NCI-H1436 (cell line): ENCODE results near the gene NF1.
A peak's percentile ranks its signal among the peaks of the same experiment; 100 is the strongest.
"Not testable (repeated sequence)": the region's sequence is repeated elsewhere in the genome, so short reads cannot be mapped to it uniquely, and the experiment has no call there.

Experiments used
- DNase-seq: peaks from one replicate; lab custom pipeline; 2025; lab: John Stamatoyannopoulos, UW

NF1 gene

DNA sequence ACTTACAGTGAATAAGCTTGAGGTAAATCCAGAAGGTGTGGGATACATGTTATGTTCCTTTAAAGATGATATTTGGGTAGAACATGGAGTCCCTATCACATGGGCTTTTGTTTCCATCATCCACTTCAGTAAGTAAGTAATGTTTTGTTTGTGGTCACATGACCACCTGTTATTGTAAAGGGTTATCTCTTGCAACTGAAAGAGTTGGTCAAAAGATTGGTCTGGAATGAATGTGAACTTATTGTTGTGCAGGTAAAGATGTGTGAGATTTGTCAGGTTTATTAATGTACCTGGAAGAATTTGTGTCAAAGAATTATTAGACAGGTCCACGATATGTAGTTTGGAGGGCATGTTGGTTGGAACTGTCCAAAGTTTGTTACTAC is 200.7 kb downstream of the NF1 start:
- no peak for DNase-seq

DNA sequence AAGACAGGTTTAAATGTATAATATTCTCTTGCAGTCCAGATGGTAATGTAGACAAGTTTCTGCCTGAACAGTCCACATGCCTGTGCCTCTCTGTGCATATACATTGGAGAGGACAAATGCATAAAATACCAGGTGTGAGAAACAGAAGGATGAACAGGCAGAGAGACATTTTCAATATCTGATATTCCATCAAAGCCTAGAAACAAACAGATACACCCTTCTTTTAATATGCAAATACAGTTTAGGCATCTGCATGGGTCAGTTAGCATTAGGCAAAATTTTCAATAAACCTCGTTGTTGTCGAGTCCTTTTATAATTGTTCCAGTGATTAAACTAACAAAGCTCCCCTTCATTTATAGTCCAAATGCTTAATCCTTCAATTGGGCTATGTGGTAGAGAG is 201.4 kb downstream of the NF1 start:
- DNase-seq = no peak

DNA sequence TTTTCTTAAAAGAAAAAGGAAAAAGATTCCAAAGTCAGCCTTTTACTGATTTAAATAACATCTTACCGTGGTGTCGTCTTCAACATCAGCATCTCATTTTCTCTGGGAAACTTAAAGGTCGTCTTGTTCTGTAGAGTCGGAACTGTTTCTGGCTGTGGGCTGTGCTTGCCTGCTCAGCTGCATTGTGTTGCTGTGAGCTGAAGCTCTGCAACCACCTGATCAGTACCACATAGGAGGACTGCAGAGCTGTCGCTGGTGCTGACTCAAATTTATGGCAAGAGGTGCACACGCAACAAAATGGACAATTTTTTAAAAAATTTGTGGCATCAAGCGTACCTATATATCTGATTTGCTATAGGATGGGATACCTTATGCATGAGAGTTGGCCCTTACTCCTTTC is 202.3 kb downstream of the NF1 start, which contains the start of gene OMG:
Gene OMG, minus strand, starts transcription at position 150 of the 400 bp plus-strand sequence. CDS start 908 bp downstream, outside the sequence.
- DNase-seq = no peak

DNA sequence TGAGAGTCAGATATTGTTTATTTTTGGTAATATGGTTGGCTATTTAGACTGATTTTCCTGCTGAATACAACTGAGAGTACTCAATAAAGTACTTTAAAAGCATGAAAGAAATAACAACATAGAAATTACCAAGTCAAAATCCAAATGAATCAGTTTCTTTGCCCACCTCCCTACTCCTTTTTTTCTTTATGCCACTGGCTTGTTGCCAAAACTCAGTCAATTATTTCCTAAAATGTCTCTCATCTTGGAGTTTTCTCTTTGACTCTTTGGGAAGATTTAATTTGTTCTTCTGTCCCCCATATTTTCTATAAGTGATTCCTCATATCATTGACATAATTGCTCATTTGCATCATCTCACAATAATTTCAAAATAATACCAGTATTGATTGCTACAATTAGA is 204.8 kb downstream of the NF1 start:
- no peak for DNase-seq

DNA sequence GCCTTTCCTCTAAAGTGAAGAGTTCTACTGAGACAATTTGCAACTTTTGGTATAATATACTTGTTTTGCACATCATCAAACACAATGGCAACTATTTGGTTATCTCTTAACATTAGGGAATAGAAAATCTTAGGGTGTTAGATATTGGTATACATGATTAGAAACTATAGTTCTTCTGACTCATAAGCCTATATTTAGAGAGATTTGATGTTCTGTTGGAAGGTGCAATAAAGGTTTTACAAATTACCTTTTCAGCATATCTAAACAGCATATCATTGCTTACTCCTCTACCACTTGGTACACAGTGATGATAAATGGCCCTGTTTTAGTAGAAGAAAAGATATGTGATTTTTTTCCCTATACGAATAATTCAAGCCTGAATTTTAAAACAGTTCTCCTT is 212.9 kb downstream of the NF1 start:
- DNase-seq = no peak

DNA sequence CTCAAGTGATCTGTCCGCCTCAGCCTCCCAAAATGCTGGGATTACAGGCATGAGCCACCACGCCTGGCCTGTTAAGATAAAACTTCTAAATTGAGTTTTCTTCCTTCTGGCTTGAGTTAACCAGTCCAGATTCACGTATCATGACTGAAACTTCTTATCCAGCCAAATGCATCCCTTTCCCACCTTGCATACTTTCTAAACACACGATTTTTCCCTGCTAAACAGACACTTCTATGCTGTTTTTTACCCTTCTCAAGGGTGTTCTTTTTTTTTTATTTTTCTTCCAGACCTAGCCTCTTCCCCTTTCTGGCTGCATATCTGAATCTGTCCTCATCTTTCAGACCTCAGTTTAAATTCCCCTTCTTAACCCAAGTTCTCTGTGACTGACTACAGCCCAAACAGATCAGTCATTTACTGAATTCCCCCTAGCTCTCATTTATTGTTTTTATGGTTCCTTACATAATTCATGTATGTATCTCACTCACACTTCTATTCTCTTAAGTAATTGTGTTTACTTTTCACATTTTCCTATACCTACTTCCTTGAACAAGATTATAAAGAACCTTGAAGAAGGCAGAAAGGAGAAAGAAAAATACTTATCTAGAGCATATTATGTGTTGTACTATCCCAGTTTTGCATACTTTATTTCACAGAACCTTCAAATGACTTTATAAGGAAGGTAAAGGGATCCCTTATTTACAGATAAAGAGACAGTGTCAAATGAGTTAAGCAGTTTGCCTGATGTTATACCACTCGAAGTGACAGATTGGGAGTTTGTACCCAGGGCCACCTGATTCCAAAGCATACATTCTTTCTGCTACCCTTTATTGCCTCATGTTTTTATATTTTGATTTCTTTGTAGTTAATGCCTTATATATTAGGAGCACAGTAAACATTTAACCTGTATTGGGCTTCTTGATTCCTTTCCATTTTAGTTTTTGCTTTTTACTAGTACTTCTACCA is 213.9 kb downstream of the NF1 start:
- no peak for DNase-seq

DNA sequence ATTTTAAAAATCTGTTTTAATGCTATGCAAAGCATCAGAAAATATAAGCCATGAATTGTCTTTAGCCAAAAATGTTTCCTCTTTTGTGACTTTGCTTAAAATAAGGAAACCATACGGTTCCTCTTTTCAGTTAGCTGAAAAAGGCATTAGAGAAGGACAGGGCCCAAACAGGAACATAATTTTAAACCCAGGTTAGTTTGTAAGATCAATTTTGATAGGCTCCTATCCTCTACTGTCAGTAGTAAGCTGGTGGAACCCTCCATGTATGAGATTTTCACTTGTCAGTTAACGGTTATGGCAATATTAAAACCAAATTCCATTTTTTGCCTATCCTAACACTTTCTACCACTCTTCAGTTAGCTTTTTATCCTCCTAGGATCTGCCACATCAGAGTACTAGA is 214.8 kb downstream of the NF1 start:
- DNase-seq = no peak

DNA sequence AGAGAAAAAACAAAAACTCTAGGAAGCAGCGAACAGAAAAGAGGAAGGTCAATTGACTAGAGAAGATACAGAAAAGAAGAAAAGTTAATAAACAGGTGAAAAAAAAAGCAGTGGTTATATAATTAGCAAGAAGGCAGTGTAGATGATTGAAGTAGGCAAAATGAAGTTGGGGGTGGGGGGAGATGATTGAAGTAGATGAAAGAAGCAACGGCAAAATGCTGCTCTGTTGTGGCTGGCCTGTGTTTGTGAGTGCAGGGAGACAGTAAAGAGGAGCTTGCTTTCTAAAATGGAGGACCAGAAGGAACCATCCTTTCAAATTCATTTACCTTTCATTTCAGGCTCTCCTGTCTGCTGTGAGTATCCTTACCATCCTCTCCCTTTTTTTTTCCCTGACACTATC is 215.5 kb downstream of the NF1 start:
- DNase-seq = no peak

DNA sequence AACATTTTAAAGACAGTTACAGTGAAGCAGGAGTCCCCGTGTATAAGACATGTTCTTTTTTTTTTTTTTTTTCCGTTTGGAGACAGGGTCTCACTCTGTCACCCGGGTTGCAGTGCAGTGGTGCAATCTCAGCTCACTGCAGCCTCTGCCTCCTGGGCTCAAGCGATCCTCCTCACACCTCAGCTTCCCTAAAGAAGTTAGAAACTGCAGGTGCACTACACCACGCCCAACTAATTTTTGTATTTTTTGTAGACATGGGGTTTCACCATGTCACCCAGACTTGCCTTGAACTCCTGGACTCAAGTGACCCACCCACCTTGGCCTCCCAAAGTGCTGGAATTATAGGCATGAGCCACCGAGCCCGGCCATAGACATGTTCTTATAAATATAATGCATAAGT is 216.1 kb downstream of the NF1 start:
- no peak for DNase-seq

DNA sequence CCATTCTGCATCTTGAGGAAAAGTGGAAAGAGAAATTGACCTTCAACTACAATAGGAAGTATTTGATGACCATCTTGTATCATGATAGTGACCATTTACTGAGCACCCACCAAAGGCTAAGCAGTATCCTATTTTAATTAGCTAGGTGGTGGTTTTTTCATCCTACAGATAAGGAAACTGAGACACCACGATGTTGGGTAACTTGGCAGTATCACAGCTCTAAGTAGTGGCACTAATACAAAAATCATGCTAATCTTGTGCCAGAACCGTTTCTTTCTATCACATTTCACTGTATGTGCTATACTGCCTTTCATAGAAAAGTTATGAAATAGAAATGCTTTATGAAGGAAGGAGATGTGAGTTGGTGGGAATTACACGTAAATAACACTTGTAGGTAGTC is 216.7 kb downstream of the NF1 start:
- no peak for DNase-seq

DNA sequence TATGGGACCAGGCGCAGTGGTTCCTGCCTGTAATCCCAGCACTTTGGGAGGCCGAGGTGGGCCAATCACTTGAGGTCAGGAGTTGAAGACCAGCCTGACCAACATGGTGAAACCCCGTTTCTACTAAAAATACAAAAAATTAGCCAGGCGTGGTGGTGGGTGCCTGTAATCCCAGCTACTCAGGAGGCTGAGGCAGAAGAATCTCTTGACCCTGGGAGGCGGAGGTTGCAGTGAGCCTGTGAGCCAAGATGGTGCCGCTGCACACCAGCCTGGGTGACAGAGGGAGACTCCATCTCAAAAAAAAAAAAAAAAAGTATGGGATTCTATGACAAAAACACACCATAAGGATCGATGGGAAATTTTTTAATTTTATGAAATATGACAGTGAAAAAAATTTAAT is 217.4 kb downstream of the NF1 start:
- DNase-seq = not testable (repeated sequence)

DNA sequence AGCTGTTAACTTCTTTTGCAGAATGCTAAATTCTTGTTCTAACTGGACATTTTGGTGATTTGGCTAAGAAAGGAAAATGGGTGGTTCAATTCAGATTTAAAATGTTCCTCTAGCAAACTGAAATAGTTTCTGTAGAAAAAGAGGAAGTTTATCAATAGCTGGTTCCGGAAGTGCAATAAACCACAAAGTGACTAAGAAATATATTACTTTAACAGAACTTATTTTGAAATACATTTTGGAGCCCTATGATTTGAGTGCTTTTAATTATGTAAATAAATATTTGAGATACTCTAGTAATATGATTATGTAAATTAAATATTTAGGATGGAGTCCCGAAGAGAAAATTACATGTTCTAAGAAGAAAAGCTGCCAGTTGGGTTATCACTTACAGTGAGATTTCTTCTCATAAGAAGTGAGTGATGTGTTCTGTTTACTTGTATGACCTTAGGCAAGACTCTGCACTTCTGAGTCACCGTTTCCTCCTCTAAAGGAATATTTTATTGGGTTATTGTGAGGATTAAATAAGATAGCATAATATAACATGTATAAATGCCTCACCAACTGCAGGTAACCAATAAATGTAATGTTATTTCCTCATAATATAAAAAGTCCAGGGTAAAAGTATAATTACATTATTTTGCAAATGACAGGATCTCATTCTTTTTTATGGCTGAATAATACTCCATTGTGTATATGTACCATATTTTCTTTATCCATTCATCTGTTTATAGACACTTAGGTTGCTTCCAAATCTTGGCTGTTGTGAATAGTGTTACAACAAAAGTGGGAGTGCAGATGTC is 219.4 kb downstream of the NF1 start, which contains the start of gene EVI2B:
Gene EVI2B, minus strand, starts transcription at position 73 of the 800 bp plus-strand sequence. CDS start 8,445 bp downstream, outside the sequence.
- no peak for DNase-seq

DNA sequence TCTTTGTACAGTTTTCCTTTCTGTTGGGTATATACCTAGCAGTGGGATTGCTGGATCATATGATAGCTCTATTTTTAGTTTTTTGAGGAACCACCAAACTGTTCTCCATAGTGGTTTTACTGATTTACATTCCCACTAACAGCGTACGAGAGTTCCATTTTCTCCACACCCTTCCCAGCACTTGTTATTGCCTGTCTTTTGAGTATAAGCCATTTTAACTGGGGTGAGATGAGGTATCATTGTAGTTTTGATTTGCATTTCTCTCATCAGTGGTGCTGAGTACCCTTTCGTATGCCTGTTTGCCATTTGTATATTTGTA is 220.0 kb downstream of the NF1 start:
- DNase-seq = no peak

DNA sequence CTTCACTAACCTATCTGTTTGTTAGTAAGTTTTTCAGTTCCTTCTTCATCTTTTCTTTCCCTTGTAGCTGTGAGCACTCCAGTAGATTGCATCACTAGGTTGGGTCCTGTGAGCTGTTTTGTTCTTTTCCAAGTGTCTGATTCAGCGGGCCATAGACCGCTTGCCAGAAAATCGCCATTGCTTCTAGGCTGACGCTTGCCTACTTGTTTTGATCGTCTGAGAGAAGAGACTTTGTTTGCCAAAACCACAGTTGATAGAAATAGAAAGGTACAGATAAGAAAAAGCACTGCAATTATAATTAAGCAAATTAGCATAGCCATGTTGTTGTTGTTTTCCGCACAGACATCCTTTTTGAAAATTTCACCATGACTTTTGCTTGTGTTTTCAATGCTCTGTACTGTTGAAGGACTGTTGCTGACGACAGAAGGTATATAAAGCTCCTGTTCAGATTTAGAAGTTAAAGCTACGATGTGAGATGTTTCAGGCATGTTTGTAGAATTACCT is 223.6 kb downstream of the NF1 start:
- peak; percentile 8 for DNase-seq

DNA sequence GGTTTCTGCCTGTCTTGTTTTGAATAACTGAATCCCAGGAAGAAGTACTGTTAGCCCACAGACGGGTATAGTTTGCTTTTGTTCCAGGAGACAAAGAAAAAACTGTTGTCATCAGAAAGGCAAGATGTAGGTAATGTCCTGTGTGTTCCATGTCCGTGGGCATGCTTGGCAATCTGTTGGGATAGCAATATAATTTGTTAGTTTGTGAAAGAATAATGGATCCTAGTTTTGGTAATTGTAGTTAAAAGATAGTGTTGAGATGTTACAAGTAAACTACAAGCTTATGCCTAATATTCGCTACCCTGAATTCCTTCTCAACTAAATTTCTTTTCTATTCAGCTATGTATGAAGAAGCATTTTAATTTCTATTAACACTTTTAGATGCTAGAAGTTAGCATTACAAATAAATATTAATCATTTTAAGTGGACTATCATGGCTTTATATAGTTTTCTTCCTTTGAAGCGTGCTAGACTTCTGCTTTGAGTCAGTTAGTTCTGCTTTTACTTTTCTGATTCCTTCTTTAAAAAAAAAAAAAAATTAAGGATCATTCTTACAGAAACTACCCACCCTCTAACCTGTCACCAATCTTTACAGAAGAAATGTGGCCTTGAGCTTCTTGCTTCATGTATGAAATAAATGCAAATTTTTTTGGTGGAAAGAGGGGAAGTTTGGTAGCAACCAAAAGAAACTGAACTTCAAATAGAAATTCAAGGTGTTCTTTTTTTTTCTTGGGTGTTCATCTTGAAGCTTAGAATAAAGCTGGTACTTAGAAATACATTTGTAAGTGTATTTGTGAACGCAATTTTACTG is 224.3 kb downstream of the NF1 start:
- DNase-seq = no peak

DNA sequence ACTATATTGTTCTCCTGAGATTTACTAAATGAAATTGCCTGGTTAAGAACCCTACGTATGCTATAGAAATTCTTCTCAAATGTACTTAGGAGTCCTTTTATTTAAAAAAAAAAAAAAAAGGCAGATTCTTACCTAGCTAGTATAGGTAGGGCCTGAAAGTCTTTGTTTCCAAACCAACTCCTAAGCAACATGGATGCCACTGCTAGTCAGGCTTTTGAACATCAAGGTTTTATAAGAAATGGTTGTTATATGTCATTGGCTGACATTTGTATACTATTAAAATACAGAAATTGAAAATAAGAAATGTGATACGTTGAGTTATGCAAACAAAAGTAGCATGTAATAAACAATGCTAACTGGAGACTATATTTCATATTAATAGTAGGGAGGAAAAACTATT is 225.5 kb downstream of the NF1 start:
- DNase-seq = no peak

DNA sequence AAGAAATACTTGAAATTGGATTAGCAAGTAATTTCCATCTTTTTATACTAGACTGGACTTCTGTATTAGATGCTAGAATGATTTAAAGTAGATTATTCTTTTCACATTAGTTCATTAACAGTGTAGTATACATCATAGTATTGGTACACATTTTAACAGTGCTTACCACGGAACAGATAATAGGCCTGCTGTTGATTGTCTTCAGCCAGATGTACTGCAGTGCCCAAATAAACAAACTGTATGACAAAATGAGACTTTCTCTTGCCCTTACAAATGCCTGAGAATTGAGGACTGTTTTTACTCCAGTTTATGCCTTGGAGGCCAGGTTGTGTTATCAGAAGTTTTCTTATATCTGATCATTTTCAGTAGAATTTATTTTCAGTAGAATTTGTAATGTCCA is 226.0 kb downstream of the NF1 start:
- DNase-seq = no peak

DNA sequence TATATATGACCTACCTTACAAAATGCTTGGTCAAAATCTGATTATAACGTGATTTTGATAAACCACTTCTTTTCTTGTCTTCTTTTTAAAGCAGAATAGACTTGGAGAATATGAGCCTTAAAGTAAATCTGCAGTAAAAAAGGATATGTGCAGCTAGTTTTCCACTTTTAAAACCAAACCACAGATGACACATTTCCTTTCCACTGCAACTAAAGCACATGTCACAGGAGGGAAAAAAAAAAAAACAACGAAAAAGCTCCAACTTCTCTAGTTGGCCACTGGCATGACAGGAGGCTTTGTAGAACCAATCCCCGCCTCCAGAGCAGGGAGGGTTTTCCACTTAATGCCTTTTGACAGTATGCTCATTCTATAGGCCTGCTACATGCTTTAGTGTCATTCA is 226.7 kb downstream of the NF1 start, which contains the start of gene EVI2A:
Gene EVI2A, minus strand, starts transcription at position 142 of the 400 bp plus-strand sequence. CDS start 2,609 bp downstream, outside the sequence.
- no peak for DNase-seq

DNA sequence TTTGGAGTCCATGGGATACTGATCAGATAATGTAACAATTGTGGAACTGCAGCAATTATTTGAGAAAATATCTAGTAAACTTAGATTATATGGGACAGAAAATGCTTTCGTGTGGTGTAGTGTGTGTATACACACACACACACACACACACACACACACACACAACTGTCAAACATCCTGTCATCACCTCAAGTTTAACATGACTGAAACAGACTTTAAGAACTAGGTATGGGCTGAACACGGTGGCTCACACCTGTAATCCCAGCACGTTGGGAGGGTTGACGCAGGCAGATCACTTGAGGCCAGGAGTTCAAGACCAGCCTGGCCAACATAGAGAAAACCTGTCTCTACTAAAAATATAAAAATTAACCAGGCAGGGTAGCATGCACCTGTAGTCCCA is 227.2 kb downstream of the NF1 start:
- no peak for DNase-seq

DNA sequence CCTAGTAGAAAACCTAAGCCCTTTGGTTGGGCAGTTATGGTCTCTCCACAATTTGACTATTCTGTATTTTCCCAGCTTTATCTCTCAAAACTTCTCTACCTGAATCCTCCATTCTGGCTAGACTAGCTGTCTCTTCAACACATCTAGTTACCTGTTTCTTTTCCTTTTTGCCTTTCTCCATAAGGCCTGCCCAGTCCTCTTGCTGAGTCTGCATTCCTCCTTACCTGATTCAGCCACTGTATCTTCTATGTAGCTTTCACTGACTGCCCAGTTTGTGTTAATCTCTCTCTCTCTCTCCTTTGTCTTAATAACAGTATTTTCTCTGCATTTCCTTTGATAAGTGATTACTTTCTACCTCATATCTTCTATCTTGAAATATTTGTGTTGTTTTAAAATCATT is 228.8 kb downstream of the NF1 start:
- DNase-seq = no peak

DNA sequence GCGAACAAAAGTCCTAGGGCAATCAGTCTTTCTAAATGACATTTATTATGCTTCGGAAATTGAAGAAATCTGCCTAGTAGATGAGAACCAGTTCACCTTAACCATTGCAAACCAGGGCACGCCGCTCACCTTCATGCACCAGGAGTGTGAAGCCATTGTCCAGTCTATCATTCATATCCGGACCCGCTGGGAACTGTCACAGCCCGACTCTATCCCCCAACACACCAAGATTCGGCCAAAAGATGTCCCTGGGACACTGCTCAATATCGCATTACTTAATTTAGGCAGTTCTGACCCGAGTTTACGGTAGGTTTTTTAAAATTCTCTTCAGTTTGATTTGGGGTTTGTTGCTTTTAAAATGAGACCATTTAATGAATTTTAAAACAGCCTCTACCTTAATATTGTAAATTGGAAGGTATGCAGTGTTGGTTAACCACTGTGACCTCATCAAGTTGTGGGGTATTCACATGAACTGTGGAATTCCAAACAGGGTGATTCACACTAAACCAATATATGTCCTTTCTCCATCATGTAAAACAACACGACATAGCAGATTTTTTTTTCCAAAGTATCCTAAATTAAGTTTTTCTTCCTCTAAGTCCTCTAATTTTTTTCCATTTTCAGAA is 232.9 kb downstream of the NF1 start:
- DNase-seq = no peak
